Pons (tissue), 1 donor: ENCODE data around the gene BORCS6.
A peak's percentile ranks its signal among the peaks of the same experiment; 100 is the strongest.

Experiments
- DNase-seq: peaks from one replicate; pipeline ENCODE4 v3.0.0-alpha.2; 2016; ENCODE audit warnings: low spot score

The BORCS6 gene

GRCh38 chr17:8142158-8142886 lies 47.7 kb downstream of the BORCS6 start:
- DNase-seq: no peak

GRCh38 chr17:8141741-8142140 lies 48.2 kb downstream of the BORCS6 start:
- DNase-seq: no peak

DNA sequence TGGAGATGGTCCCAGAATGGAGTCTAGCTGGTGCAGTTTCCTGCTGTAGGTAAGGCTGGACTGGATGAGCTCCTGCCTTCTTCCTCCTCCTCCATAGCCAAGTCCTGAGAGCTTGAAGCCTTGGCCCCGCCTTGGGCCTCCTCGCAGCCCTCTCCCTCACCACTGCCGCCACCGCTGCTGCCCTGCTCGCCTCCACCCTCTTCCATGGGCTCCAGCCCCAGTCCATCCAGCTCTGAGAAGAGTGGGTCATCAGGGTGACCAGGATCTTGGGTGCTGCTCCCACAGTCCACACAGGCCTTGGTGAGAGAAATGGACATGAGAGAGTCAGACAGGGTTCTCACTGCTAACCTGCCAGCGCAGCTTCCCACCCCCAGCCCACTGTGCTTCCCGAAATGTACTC lies 48.9 kb downstream of the BORCS6 start:
- no peak for DNase-seq

DNA sequence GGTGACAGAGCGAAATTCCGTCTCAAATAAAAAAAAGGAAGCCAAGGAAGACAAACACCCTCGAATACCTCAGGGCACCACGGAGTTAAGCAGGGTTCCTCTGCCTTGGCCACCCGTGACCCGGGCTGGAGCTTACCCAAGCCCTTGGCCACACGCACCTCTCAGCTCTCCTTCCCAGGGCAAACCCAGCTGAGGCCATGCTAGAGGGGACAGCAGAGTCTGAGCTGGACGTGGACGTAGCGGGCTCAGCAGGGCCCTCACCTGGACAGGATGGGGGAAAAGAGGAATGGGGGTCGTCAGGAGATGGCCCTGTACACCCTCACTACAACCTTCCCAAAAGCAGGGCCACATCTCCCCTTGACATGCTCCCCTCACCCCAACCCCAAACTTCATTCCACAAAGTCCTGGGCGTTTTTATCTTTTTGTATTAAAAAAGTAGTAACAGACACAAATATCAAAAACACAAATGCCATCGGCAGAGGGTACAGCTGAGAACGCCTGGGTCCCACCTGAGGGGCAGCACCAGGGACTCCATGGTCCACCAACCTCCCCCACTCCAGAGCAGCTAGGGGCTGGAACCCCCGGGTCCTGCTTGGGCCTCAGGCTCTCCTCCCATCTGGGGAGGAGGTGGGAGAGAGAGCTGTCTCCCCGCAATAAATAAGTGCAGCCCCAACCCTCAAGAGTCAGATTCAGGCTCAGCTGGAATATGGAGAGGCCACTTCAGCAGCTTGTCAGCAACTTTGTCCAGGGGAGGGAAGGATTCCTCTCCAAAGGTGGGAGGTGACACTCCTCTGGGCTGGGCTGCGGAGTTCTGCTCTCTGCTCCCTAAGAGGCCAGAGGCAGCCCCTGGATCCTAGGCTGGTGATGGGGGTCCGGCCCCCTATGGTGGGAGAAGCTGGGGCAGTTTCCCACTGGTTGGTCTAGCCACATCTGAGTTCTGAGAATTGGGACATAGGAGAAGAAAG lies 49.6 kb downstream of the BORCS6 start:
- no peak for DNase-seq

GRCh38 chr17:8138672-8139371 lies 51.2 kb downstream of the BORCS6 start:
- peak; percentile 94 for DNase-seq

DNA sequence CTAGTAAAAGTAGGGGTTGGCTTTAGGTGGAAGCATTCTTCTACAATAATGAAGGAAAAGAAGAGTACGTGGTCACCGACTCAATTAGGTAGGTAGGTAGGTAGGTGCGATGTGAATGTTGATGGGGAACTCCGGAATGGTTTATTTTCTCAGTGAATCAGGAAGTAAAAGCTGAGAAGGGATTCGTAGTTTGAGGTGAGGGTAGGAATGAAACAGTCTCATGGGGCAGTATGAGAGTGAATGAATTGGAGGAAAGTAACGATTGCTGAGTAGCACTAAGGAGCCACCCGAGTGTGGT lies 51.7 kb downstream of the BORCS6 start:
- no peak for DNase-seq
